Suppressor macrophage (primary cell): ENCODE results near the gene SDSL.

Source experiments
- DNase-seq, 4 experiments: peaks; one replicate each; pipeline ENCODE4 v3.0.0-alpha.2; 2020 to 2022
- total RNA-seq, 17 experiments: gene quantifications; one replicate each; lab custom pipeline; 2026; ENCODE audit warnings: mixed read lengths in 6 of 17, inconsistent platforms in 3 of 17; lab: John Stamatoyannopoulos, UW

SDSL gene
- total RNA-seq: 10.7 to 56.9 (median 26.2) reads per million in 17 experiments

GRCh38 chr12:113422030-113422885 is at the start of gene SDSL:
Gene SDSL (plus strand): TSS chr12:113422380. CDS start chr12:113427983, 5,603 bp downstream.
- peak; percentile 95 to 99 (median 97) for DNase-seq

- no peak for DNase-seq
These were observed 48.7 kb upstream of the SDSL start for GRCh38 chr12:113373440-113373839.

GRCh38 chr12:113373969-113374368 is 48.2 kb upstream of the SDSL start:
- DNase-seq: no peak

- no peak for DNase-seq
These were observed 47.3 kb upstream of the SDSL start for GRCh38 chr12:113374823-113375428.

GRCh38 chr12:113378291-113378690 is 43.9 kb upstream of the SDSL start:
- DNase-seq: peak in 3 of 4 experiments; percentile 26 to 41 (median 27)

GRCh38 chr12:113381220-113381619 is 41.0 kb upstream of the SDSL start:
- no peak for DNase-seq

GRCh38 chr12:113382206-113382605 is 40.0 kb upstream of the SDSL start:
- no peak for DNase-seq

GRCh38 chr12:113384778-113385177 is 37.4 kb upstream of the SDSL start:
- DNase-seq: no peak

- DNase-seq: peak in 2 of 4 experiments; percentile 25
These were observed 36.8 kb upstream of the SDSL start for GRCh38 chr12:113385282-113385882.

- no peak for DNase-seq
These were observed 35.2 kb upstream of the SDSL start for GRCh38 chr12:113386866-113387566.

- no peak for DNase-seq
These were observed 34.5 kb upstream of the SDSL start for GRCh38 chr12:113387631-113388030.

GRCh38 chr12:113388351-113388750 is 33.8 kb upstream of the SDSL start:
- DNase-seq: no peak

- no peak for DNase-seq
These were observed 31.8 kb upstream of the SDSL start for GRCh38 chr12:113390064-113391043.

GRCh38 chr12:113391145-113391544 is 31.0 kb upstream of the SDSL start:
- DNase-seq: peak in 2 of 4 experiments; percentile 19 to 43

- peak; percentile 44 to 80 (median 70) for DNase-seq
These were observed 30.4 kb upstream of the SDSL start for GRCh38 chr12:113391650-113392337.

GRCh38 chr12:113392520-113392919 is 29.7 kb upstream of the SDSL start:
- DNase-seq: peak in 1 of 4 experiments; percentile 59

GRCh38 chr12:113392988-113393579 is 29.1 kb upstream of the SDSL start:
- DNase-seq: peak; percentile 47 to 82 (median 78)

GRCh38 chr12:113393749-113394148 is 28.4 kb upstream of the SDSL start:
- DNase-seq: peak in 3 of 4 experiments; percentile 47 to 58 (median 52)

- DNase-seq: peak in 2 of 4 experiments; percentile 39 to 51
These were observed 27.1 kb upstream of the SDSL start for GRCh38 chr12:113395119-113395518.

- no peak for DNase-seq
These were observed 26.0 kb upstream of the SDSL start for GRCh38 chr12:113396200-113396599.
